HCT116 (cell line): ENCODE measurements around the gene HRK. TPM values are rescaled to one million over a fixed set of nuclear protein-coding genes. Genes with fewer than 3 reads are reported as not detected.

Source experiments
- ATAC-seq: fragments of 200-7000 bp; cut with Tn5 transposase; 2 replicates; pipeline ENCODE4 v1.9.1; 2020; ENCODE audit warnings: mild to moderate bottlenecking, moderate library complexity
- BruUV-seq: library from RNA; stranded (reverse); fragments of 400-500 nt; replicated peaks from 2 replicates; lab custom pipeline; 2021; lab: Mats Ljungman, UMichigan
- CTCF ChIA-PET: fragments of 300-600 bp; sonication (Branson Sonifier 250); formaldehyde crosslinking; loops from one replicate; lab custom pipeline; 2021; ENCODE audit warnings: antibody characterized with exemption; lab: Charles Lee
- POLR2A ChIA-PET: fragments of 300-600, 350-600 bp; sonication (Branson Sonifier 250); formaldehyde crosslinking; loops from one replicate; lab custom pipeline; 2021; ENCODE audit warnings: antibody characterized with exemption; lab: Charles Lee
- RAD21 ChIA-PET, 2 experiments: fragments of 300-600 bp; sonication (Branson Sonifier 250); formaldehyde crosslinking; loops; one replicate each; lab custom pipeline; 2023; ENCODE audit warnings: low total read pairs in 2 of 2; ENCODE audit not compliant: uncharacterized antibody in 2 of 2, unreplicated experiment in 2 of 2, low non-redundant PET in 1 of 2; lab: Charles Lee
- DNase-seq: peaks from one replicate; pipeline ENCODE4 v3.0.0-alpha.2; 2010; ENCODE audit warnings: low read depth, low spot score
- H2AFZ ChIP-seq: fragments of 200-600 bp; shearing (Covaris generic), sonication (generic); 2 replicates; pipeline ENCODE4 v1.6.1; 2017; ENCODE audit warnings: low read depth, mixed run types, mixed read lengths, antibody characterized with exemption, low read length; ENCODE audit not compliant: poor library complexity, severe bottlenecking
- H3K27ac ChIP-seq: 2 replicates; pipeline ENCODE4 v1.5.1; 2012; ENCODE audit warnings: low read depth, low read length
- H3K27me3 ChIP-seq: fragments of 200-600 bp; sonication (generic); 2 replicates; pipeline ENCODE4 v1.6.1; 2016; ENCODE audit warnings: mixed run types, low read length, mixed read lengths; ENCODE audit not compliant: insufficient read depth
- H3K36me3 ChIP-seq, 2 experiments: fragments of 200-500 bp in 1 of 2; fragments of 200-600 bp in 1 of 2; sonication (Bioruptor generic) in 1 of 2; sonication (generic) in 1 of 2; 2 replicates each; pipeline versions ENCODE4 v1.5.1 to v1.6.1; 2014 to 2016; ENCODE audit warnings: low read length in 2 of 2, inconsistent platforms in 1 of 2, mixed read lengths in 1 of 2, mixed run types in 1 of 2; ENCODE audit not compliant: insufficient read depth in 2 of 2, control insufficient read depth in 1 of 2
- H3K4me1 ChIP-seq, 2 experiments: fragments of 200-600 bp in 1 of 2; sonication (generic) in 1 of 2; 2 replicates each; pipeline versions ENCODE4 v1.5.1 to v1.6.1; 2012 to 2017; ENCODE audit warnings: low read length in 2 of 2, inconsistent platforms in 1 of 2, mild to moderate bottlenecking in 1 of 2, mixed read lengths in 1 of 2, mixed run types in 1 of 2, moderate library complexity in 1 of 2; ENCODE audit not compliant: insufficient read depth in 2 of 2, control insufficient read depth in 1 of 2
- H3K4me2 ChIP-seq: fragments of 200-600 bp; sonication (generic); 2 replicates; pipeline ENCODE4 v1.6.1; 2017; ENCODE audit warnings: mixed run types, low read length, mixed read lengths
- H3K4me3 ChIP-seq, 2 experiments: fragments of 200-600 bp in 1 of 2; sonication (generic) in 1 of 2; replicated peaks in 1 of 2; 2 replicates each; pipeline ENCODE4 v1.5.1; 2011 to 2016; ENCODE audit warnings: low read length in 2 of 2, control low read depth in 1 of 2, low read depth in 1 of 2, mild to moderate bottlenecking in 1 of 2, mixed read lengths in 1 of 2, mixed run types in 1 of 2
- H3K79me2 ChIP-seq: fragments of 200-600 bp; sonication (generic); 2 replicates; pipeline ENCODE4 v1.6.1; 2017; ENCODE audit warnings: mild to moderate bottlenecking, mixed run types, low read length, moderate library complexity, mixed read lengths; ENCODE audit not compliant: insufficient read depth
- H3K9ac ChIP-seq: fragments of 200-600 bp; sonication (generic); 2 replicates; pipeline ENCODE4 v1.6.1; 2016; ENCODE audit warnings: low read length, mixed read lengths
- H3K9me2 ChIP-seq: fragments of 200-600 bp; sonication (generic), shearing (Covaris generic); 2 replicates; pipeline ENCODE4 v1.6.1; 2017; ENCODE audit warnings: mixed run types, mild to moderate bottlenecking, moderate library complexity; ENCODE audit not compliant: insufficient read depth
- H3K9me3 ChIP-seq, 2 experiments: fragments of 200-500 bp in 1 of 2; fragments of 200-600 bp in 1 of 2; sonication (Bioruptor generic) in 1 of 2; sonication (generic) in 1 of 2; 2 replicates each; pipeline ENCODE4 v1.6.1; 2014 to 2017; ENCODE audit warnings: low read length in 2 of 2, mixed read lengths in 2 of 2, inconsistent platforms in 1 of 2, low read depth in 1 of 2, mild to moderate bottlenecking in 1 of 2, mixed run types in 1 of 2, moderate library complexity in 1 of 2; ENCODE audit not compliant: control insufficient read depth in 1 of 2, insufficient read depth in 1 of 2
- H4K20me1 ChIP-seq: fragments of 200-600 bp; sonication (generic), shearing (Covaris generic); 2 replicates; pipeline ENCODE4 v1.6.1; 2017; ENCODE audit warnings: mixed run types, mild to moderate bottlenecking, moderate library complexity; ENCODE audit not compliant: insufficient read depth
- ATF3 ChIP-seq: IDR thresholded peaks from 2 replicates; pipeline ENCODE4 v1.6.1; 2012
- CBX3 ChIP-seq: IDR thresholded peaks from 2 replicates; pipeline ENCODE4 v1.6.1; 2012; ENCODE audit warnings: low read depth
- CEBPB ChIP-seq: IDR thresholded peaks from 2 replicates; pipeline ENCODE4 v1.6.1; 2012; ENCODE audit warnings: low read depth
- CTCF ChIP-seq, 3 experiments: fragments of 200-600 bp in 1 of 3; sonication (generic) in 1 of 3; IDR thresholded peaks in 2 of 3; conservative IDR thresholded peaks in 1 of 3; 2 replicates each; pipeline ENCODE4 v1.5.1; 2012 to 2017; ENCODE audit warnings: low read depth in 2 of 3, low read length in 2 of 3, antibody characterized with exemption in 1 of 3, borderline replicate concordance in 1 of 3, control low read depth in 1 of 3, mild to moderate bottlenecking in 1 of 3, mixed read lengths in 1 of 3, mixed run types in 1 of 3, moderate library complexity in 1 of 3; ENCODE audit not compliant: insufficient read depth in 1 of 3
- EGR1 ChIP-seq: IDR thresholded peaks from 2 replicates; pipeline ENCODE4 v1.6.1; 2012; ENCODE audit warnings: low read depth
- ELF1 ChIP-seq: IDR thresholded peaks from 2 replicates; pipeline ENCODE4 v1.6.1; 2012; ENCODE audit warnings: low read depth, borderline replicate concordance
- EZH2 ChIP-seq: fragments of 200-600 bp; sonication (generic); IDR thresholded peaks from 2 replicates; pipeline ENCODE4 v1.6.1; 2017; ENCODE audit warnings: antibody characterized with exemption, mixed run types
- EZH2phosphoT487 ChIP-seq: fragments of 200-600 bp; IDR thresholded peaks from 2 replicates; pipeline ENCODE4 v1.6.1; 2018; ENCODE audit warnings: antibody characterized with exemption, borderline replicate concordance
- FOSL1 ChIP-seq: IDR thresholded peaks from 2 replicates; pipeline ENCODE4 v1.6.1; 2012; ENCODE audit warnings: low read depth
- MAX ChIP-seq: IDR thresholded peaks from 2 replicates; pipeline ENCODE4 v1.6.1; 2012
- POLR2A ChIP-seq: IDR thresholded peaks from 2 replicates; pipeline ENCODE4 v1.7.0; 2011; ENCODE audit warnings: borderline replicate concordance; ENCODE audit not compliant: insufficient read depth, insufficient read length; ENCODE audit errors: extremely low read depth
- REST ChIP-seq: IDR thresholded peaks from 2 replicates; pipeline ENCODE4 v1.6.1; 2012; ENCODE audit warnings: low read depth
- SIN3A ChIP-seq: IDR thresholded peaks from 2 replicates; pipeline ENCODE4 v1.6.1; 2012; ENCODE audit warnings: low read depth
- SP1 ChIP-seq: IDR thresholded peaks from 2 replicates; pipeline ENCODE4 v1.6.1; 2012; ENCODE audit warnings: low read depth
- TCF7L2 ChIP-seq: IDR thresholded peaks from 2 replicates; pipeline ENCODE4 v1.7.0; 2011; ENCODE audit warnings: borderline replicate concordance, inconsistent platforms; ENCODE audit not compliant: insufficient read depth, insufficient read length; ENCODE audit errors: extremely low read depth
- YY1 ChIP-seq: IDR thresholded peaks from 2 replicates; pipeline ENCODE4 v1.6.1; 2011; ENCODE audit warnings: low read length, low read depth, moderate library complexity, mild to moderate bottlenecking; ENCODE audit not compliant: insufficient replicate concordance; ENCODE audit errors: extremely low read depth
- ZNF274 ChIP-seq: fragments of 200-500 bp; sonication (Bioruptor generic); IDR thresholded peaks from 2 replicates; pipeline ENCODE4 v1.6.1; 2014; ENCODE audit warnings: mild to moderate bottlenecking, low read depth, low read length, inconsistent platforms
- intact Hi-C: fragments of 100-400 bp; cut with micrococcal nuclease; formaldehyde crosslinking; loops from 2 replicates; pipeline ENCODE4 v1.10.0; 2022
- total RNA-seq: library from RNA; stranded (reverse); gene quantifications from one replicate; pipeline ENCODE4 v1.2.1, GENCODE V29; 2021; ENCODE audit not compliant: unreplicated experiment

Gene HRK
- total RNA-seq, 1 experiment from 2014 or later = 4.3 TPM

- Histone ChIP-seq H3K4me3 (no peak overlapping the region), H3K36me3 (no peaks in the 10 kb centered on the region), H3K9me2 (no peaks in the 10 kb centered on the region), H3K9me3 (no peaks in the 10 kb centered on the region), H3K9ac (no peak overlapping the region), H3K4me2 (no peak overlapping the region), H3K4me1 (peaks cover 3 to 15% of the 10 kb centered on the region in 2 experiments; a peak in 2 of 4 replicates), H3K27me3 (no peaks in the 10 kb centered on the region), H2AFZ (no peak overlapping the region), H3K27ac (no peak overlapping the region), H4K20me1 (no peaks in the 10 kb centered on the region), H3K79me2 (no peaks in the 10 kb centered on the region)
- ATAC-seq (no peak), DNase-seq (no peak)
- ChIA-PET CTCF (no interaction called here), RAD21 (no interaction called here), POLR2A (no interaction called here)
- intact Hi-C loops = no loop called here
- no TSS peak for BruUV-seq
- no peak for TF ChIP-seq YY1
- no peak for TF ChIP-seq CBX3
- no peak for TF ChIP-seq REST
- TF ChIP-seq FOSL1 = no peak
- TF ChIP-seq TCF7L2 = no peak
- no peak for TF ChIP-seq CTCF (IDR thresholded peaks at IDR 0.05 in 2 of 3, conservative IDR thresholded peaks at IDR 0.05 in 1 of 3; ENCODE audit: borderline replicate concordance in 1 of 3, insufficient read depth in 1 of 3, low read depth in 2 of 3, low read length in 2 of 3)
- no peak for TF ChIP-seq SIN3A
- no peak for TF ChIP-seq EGR1
- TF ChIP-seq ATF3 = no peak
- no peak for TF ChIP-seq MAX
- no peak for TF ChIP-seq SP1
- no peak for TF ChIP-seq EZH2phosphoT487
- no peak for TF ChIP-seq POLR2A
- TF ChIP-seq EZH2 = no peak
- TF ChIP-seq ZNF274 = no peak
- no peak for TF ChIP-seq CEBPB
- no peak for TF ChIP-seq ELF1
Observed at GRCh38 chr12:116926283-116927243, 45.3 kb upstream of the HRK start.
